NCI-H460 (cell line): ENCODE measurements around the gene MANSC1. TPM values are rescaled to one million over a fixed set of nuclear protein-coding genes. Genes with fewer than 3 reads are reported as not detected.

ENCODE experiments used
- small RNA-seq, 2 experiments: library from RNA; depleted of rRNA; stranded (forward); fragments of <200 nt; gene quantifications; one replicate each; pipeline ENCODE3, GENCODE V24; 2014
- total RNA-seq: library from RNA; depleted of rRNA; stranded (reverse); fragments of >200 nt; shearing (Covaris generic); gene quantifications from 2 replicates; pipeline ENCODE4 v1.2.3, GENCODE V29; 2014; rRNA removed

The MANSC1 gene
- total RNA-seq, 1 experiment from 2014 or later, result 2.7 TPM

Small RNAs within 50 kb of the gene (small RNA-seq; reads per million reads assigned to genes)
- 0 reads per million in 2 experiments for gene RNU6-318P

Other genes starting within 250 kb of the MANSC1 start
- gene LRP6, start 83.2 kb downstream of the MANSC1 start, total RNA-seq, result 19.2 and 21.1 TPM in 2 replicates
- gene BORCS5, start 6.8 kb upstream of the MANSC1 start, total RNA-seq, result 4.2 and 6.4 TPM in 2 replicates
- gene DUSP16, start 212.6 kb upstream of the MANSC1 start, total RNA-seq, result 11.0 and 11.2 TPM in 2 replicates